AG04450 (cell line): Measurements from ENCODE around the gene FAM169A. TPM values are rescaled to one million over a fixed set of nuclear protein-coding genes. Genes with fewer than 3 reads are reported as not detected.
"Not testable (repeated sequence)": the region's sequence is repeated elsewhere in the genome, so short reads cannot be mapped to it uniquely, and the experiment has no call there.

ENCODE experiments used
- CTCF ChIA-PET: fragments of 300-600, 350-600 bp; formaldehyde crosslinking; extraction: SDS; loops from one replicate; lab custom pipeline; 2022; ENCODE audit warnings: antibody characterized with exemption, inconsistent platforms; lab: Charles Lee
- POLR2A ChIA-PET: fragments of 350-600 bp; formaldehyde crosslinking; extraction: SDS; loops from one replicate; lab custom pipeline; 2021; ENCODE audit warnings: antibody characterized with exemption, inconsistent platforms; lab: Yijun Ruan, JAX
- DNase-seq: peaks from one replicate; pipeline ENCODE4 v3.0.0-alpha.2; 2011; ENCODE audit warnings: low read depth, low spot score
- H3K27ac ChIP-seq: one replicate; pipeline ENCODE4 v1.5.1; 2012; ENCODE audit warnings: low read depth, low read length, control low read depth
- H3K27me3 ChIP-seq: one replicate; pipeline ENCODE4 v1.6.0; 2012; ENCODE audit warnings: low read length; ENCODE audit not compliant: control insufficient read depth, insufficient read depth
- H3K4me3 ChIP-seq: 2 replicates; pipeline ENCODE4 v1.5.1; 2011; ENCODE audit warnings: mild to moderate bottlenecking, low read depth, low read length, control low read depth
- H3K9me3 ChIP-seq: 2 replicates; pipeline ENCODE4 v1.5.1; 2012; ENCODE audit warnings: low read length; ENCODE audit not compliant: control insufficient read depth, insufficient read depth
- CTCF ChIP-seq: IDR thresholded peaks from 2 replicates; pipeline ENCODE4 v1.5.1; 2011; ENCODE audit warnings: low read depth, low read length, control low read depth, inconsistent platforms
- polyA plus RNA-seq: library from polyadenylated mRNA; depleted of rRNA; stranded (reverse); fragments of >200 nt; gene quantifications from 2 replicates; pipeline ENCODE4 v1.2.3, GENCODE V29; 2011

The FAM169A gene
- polyA plus RNA-seq, 1 experiment, result 0.05 TPM

GRCh38 chr5:74865256-74865803, 857 bp downstream of the FAM169A start:
- no peaks in the 10 kb centered on the region for H3K9me3 ChIP-seq
- no peak for DNase-seq
- ChIA-PET POLR2A (no interaction called here), CTCF (no interaction called here)
- H3K4me3 ChIP-seq, result peak overlapping the region; percentile 42
- no peak overlapping the region for H3K27ac ChIP-seq
- no peak for TF ChIP-seq CTCF
- peaks cover 43% of the 10 kb centered on the region for H3K27me3 ChIP-seq

- no peak for TF ChIP-seq CTCF
- POLR2A ChIA-PET, result no interaction called here
- CTCF ChIA-PET, result no interaction called here
- Histone ChIP-seq H3K27ac (no peak overlapping the region), H3K27me3 (peaks cover 43% of the 10 kb centered on the region), H3K4me3 (no peak overlapping the region), H3K9me3 (no peaks in the 10 kb centered on the region)
- DNase-seq, result no peak
Observed at GRCh38 chr5:74864823-74865222, 1.4 kb downstream of the FAM169A start.

GRCh38 chr5:74863726-74864125, 2.5 kb downstream of the FAM169A start:
- ChIA-PET POLR2A (no interaction called here), CTCF (no interaction called here)
- Histone ChIP-seq H3K27ac (no peak overlapping the region), H3K4me3 (no peak overlapping the region), H3K9me3 (no peaks in the 10 kb centered on the region), H3K27me3 (peaks cover 42% of the 10 kb centered on the region)
- no peak for TF ChIP-seq CTCF
- DNase-seq, result no peak

GRCh38 chr5:74862221-74862620, 4.0 kb downstream of the FAM169A start:
- no peak for DNase-seq
- no peak for TF ChIP-seq CTCF
- Histone ChIP-seq H3K9me3 (no peaks in the 10 kb centered on the region), H3K4me3 (no peak overlapping the region), H3K27me3 (peaks cover 33% of the 10 kb centered on the region), H3K27ac (no peak overlapping the region)
- ChIA-PET POLR2A (interaction anchor here (0.6 kb wide), 1 partner anchor 1928 kb away, joined by 3 read pairs; no protein-coding TSS in a partner anchor), CTCF (no interaction called here)

- H3K27ac ChIP-seq, POLR2A ChIA-PET, H3K27me3 ChIP-seq, H3K4me3 ChIP-seq, DNase-seq, H3K9me3 ChIP-seq, CTCF ChIA-PET: not testable (repeated sequence)
Observed at GRCh38 chr5:74856975-74857374, 9.2 kb downstream of the FAM169A start.
